PC-9 (cell line): ENCODE measurements around the gene CEBPB. TPM values are rescaled to one million over a fixed set of nuclear protein-coding genes. Genes with fewer than 3 reads are reported as not detected.

ENCODE experiments used
- BruUV-seq: library from RNA; stranded (reverse); fragments of 400-500 nt; replicated peaks from 2 replicates; lab custom pipeline; 2021; lab: Mats Ljungman, UMichigan
- CTCF ChIA-PET: fragments of 300-600 bp; sonication (Branson Sonifier 250); formaldehyde crosslinking; loops from one replicate; lab custom pipeline; 2022; ENCODE audit warnings: antibody characterized with exemption; lab: Charles Lee
- POLR2A ChIA-PET: fragments of 300-600 bp; sonication (Branson Sonifier 250); formaldehyde crosslinking; loops from one replicate; lab custom pipeline; 2022; ENCODE audit warnings: antibody characterized with exemption; ENCODE audit not compliant: unreplicated experiment; lab: Charles Lee
- DNase-seq, 2 experiments: peaks; one replicate each; pipeline versions ENCODE4 v3.0.0 to v3.0.0-alpha.2; 2015 to 2022; ENCODE audit warnings: mixed read lengths in 1 of 2
- H2AFZ ChIP-seq: fragments of 200-600 bp; sonication (generic); 2 replicates; pipeline ENCODE4 v1.8.1; 2017; ENCODE audit warnings: antibody characterized with exemption
- H3F3A ChIP-seq: fragments of 200-600 bp; sonication (generic); 2 replicates; pipeline ENCODE4 v1.8.1; 2017; ENCODE audit warnings: antibody characterized with exemption, mild to moderate bottlenecking, low read depth; ENCODE audit not compliant: insufficient read depth
- H3K27ac ChIP-seq: fragments of 200-600 bp; sonication (generic); 2 replicates; pipeline ENCODE4 v1.6.1; 2016; ENCODE audit warnings: mixed run types
- H3K27me3 ChIP-seq: fragments of 200-600 bp; sonication (generic); 2 replicates; pipeline ENCODE4 v1.6.1; 2016; ENCODE audit warnings: low read depth, mixed run types; ENCODE audit not compliant: insufficient read depth
- H3K36me3 ChIP-seq: fragments of 200-600 bp; sonication (generic); 2 replicates; pipeline ENCODE4 v1.6.1; 2016; ENCODE audit warnings: low read depth, mixed run types
- H3K4me1 ChIP-seq: fragments of 200-600 bp; sonication (generic); replicated peaks from 2 replicates; pipeline ENCODE4 v1.6.1; 2016; ENCODE audit warnings: mixed run types; ENCODE audit not compliant: insufficient read depth
- H3K4me2 ChIP-seq: fragments of 200-600 bp; sonication (generic); 2 replicates; pipeline ENCODE4 v1.6.1; 2017; ENCODE audit warnings: mixed run types
- H3K4me3 ChIP-seq: fragments of 200-600 bp; sonication (generic); 2 replicates; pipeline ENCODE4 v1.6.1; 2016; ENCODE audit warnings: mixed run types
- H3K79me2 ChIP-seq: fragments of 200-600 bp; sonication (generic); 2 replicates; pipeline ENCODE4 v1.6.1; 2017; ENCODE audit warnings: low read depth, mixed run types
- H3K9me2 ChIP-seq: fragments of 200-600 bp; sonication (generic); 2 replicates; pipeline ENCODE4 v1.8.1; 2017; ENCODE audit warnings: mild to moderate bottlenecking; ENCODE audit not compliant: insufficient read depth
- H3K9me3 ChIP-seq: fragments of 200-600 bp; sonication (generic); 2 replicates; pipeline ENCODE4 v1.8.1; 2016; ENCODE audit warnings: low read depth; ENCODE audit not compliant: insufficient read depth
- H4K20me1 ChIP-seq: fragments of 200-600 bp; sonication (generic); 2 replicates; pipeline ENCODE4 v1.8.1; 2017; ENCODE audit not compliant: insufficient read depth
- CTCF ChIP-seq: fragments of 200-600 bp; sonication (generic); conservative IDR thresholded peaks from 2 replicates; pipeline ENCODE4 v1.6.1; 2017; ENCODE audit warnings: mixed run types, antibody characterized with exemption, mild to moderate bottlenecking, moderate library complexity
- EZH2 ChIP-seq: fragments of 200-600 bp; sonication (generic); IDR thresholded peaks from 2 replicates; pipeline ENCODE4 v1.8.0; 2017; ENCODE audit warnings: antibody characterized with exemption, low read depth
- intact Hi-C: fragments of 100-400 bp; cut with micrococcal nuclease; formaldehyde crosslinking; loops from one replicate; pipeline ENCODE4 v1.10.0; 2022; ENCODE audit not compliant: unreplicated experiment
- total RNA-seq: library from RNA; stranded (reverse); gene quantifications from 2 replicates; pipeline ENCODE4 v1.2.3, GENCODE V29; 2021

Gene CEBPB
- total RNA-seq, 1 experiment from 2014 or later: 112 TPM

DNA sequence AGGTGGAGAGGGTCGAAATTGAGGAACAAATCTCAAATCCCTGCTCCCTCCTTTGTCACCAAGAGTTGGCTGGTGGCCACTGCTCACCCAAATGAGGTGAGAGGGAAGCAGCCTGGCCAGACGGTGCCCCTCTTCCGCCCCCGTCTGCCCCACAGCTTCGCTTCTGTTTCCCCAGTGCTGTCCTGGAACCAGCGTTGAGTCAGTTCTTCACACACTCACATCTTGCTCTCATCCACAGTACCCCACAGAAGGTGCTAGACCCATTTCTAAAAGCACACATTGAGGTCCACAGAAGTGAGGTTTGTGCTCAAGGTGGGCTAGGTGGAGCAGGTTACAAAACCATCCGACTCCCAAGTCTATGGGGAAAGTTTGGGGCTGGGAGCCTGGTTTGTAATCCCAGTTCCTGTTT, 3.8 kb downstream of the CEBPB start:
- BruUV-seq: no TSS peak
- Histone ChIP-seq H3K9me2 (no peaks in the 10 kb centered on the region), H4K20me1 (peaks cover 20% of the 10 kb centered on the region), H3K27ac (peak overlapping the region; percentile 99), H3K9me3 (no peaks in the 10 kb centered on the region), H3F3A (peaks cover 79% of the 10 kb centered on the region), H3K4me3 (peak overlapping the region; percentile 88), H3K36me3 (peaks cover 29% of the 10 kb centered on the region), H2AFZ (no peak overlapping the region), H3K4me1 (peaks cover 41% of the 10 kb centered on the region), H3K79me2 (peaks cover 50% of the 10 kb centered on the region), H3K27me3 (no peaks in the 10 kb centered on the region), H3K4me2 (peak overlapping the region; percentile 98)
- DNase-seq: peak in 1 of 2 experiments; percentile 35
- POLR2A ChIA-PET: no interaction called here
- CTCF ChIA-PET: interaction anchor here (0.6 kb wide), 1 partner anchor 624 kb away, joined by 3 read pairs; no protein-coding TSS in a partner anchor
- intact Hi-C loops: no loop called here
- no peak for TF ChIP-seq CTCF
- TF ChIP-seq EZH2: no peak

GRCh38 chr20:50194831-50195523, 4.3 kb downstream of the CEBPB start:
- CTCF ChIA-PET: no interaction called here

More at GRCh38 chr20:50194831-50195523, 4.3 kb downstream of the CEBPB start:
- no peaks in the 10 kb centered on the region for H3K27me3 ChIP-seq
- no peaks in the 10 kb centered on the region for H3K9me3 ChIP-seq
- H2AFZ ChIP-seq: no peak overlapping the region
- H3K4me2 ChIP-seq: peak overlapping the region; percentile 98
- peak overlapping the region; percentile 88 for H3K4me3 ChIP-seq
- no peak for TF ChIP-seq EZH2
- no peak for TF ChIP-seq CTCF
- H3F3A ChIP-seq: peaks cover 79% of the 10 kb centered on the region
- POLR2A ChIA-PET: interaction anchor here (0.6 kb wide), 2 partner anchors 96 to 727 kb away, joined by 4 to 5 read pairs; no protein-coding TSS in a partner anchor
- H4K20me1 ChIP-seq: peaks cover 20% of the 10 kb centered on the region
- DNase-seq: no peak
- peaks cover 50% of the 10 kb centered on the region for H3K79me2 ChIP-seq
- BruUV-seq: no TSS peak
- peak overlapping the region; percentile 99 for H3K27ac ChIP-seq
- no peaks in the 10 kb centered on the region for H3K9me2 ChIP-seq
- intact Hi-C loops: no loop called here
- H3K36me3 ChIP-seq: peaks cover 29% of the 10 kb centered on the region
- H3K4me1 ChIP-seq: peaks cover 35% of the 10 kb centered on the region
